K562 (cell line): ENCODE measurements around the gene CNKSR1. TPM values are rescaled to one million over a fixed set of nuclear protein-coding genes. Genes with fewer than 3 reads are reported as not detected.

Source experiments
- CBX1 ChIP-seq: sonication (generic); IDR thresholded peaks from 2 replicates; pipeline ENCODE4 v1.6.1; 2016; ENCODE audit warnings: antibody characterized with exemption, low read depth, mild to moderate bottlenecking
- ETV6 ChIP-seq, 3 experiments: fragments of 150-350 bp in 1 of 3; sonication (generic) in 1 of 3; formaldehyde crosslinking in 1 of 3; IDR thresholded peaks; 2 replicates each; pipeline versions ENCODE4 v1.6.1 to v1.8.0; 2014 to 2022; ENCODE audit warnings: borderline replicate concordance in 2 of 3, low read depth in 2 of 3, antibody characterized with exemption in 1 of 3, low read length in 1 of 3, mild to moderate bottlenecking in 1 of 3, missing genetic modification reagents in 1 of 3
- MTA2 ChIP-seq: fragments of 450-650 bp; IDR thresholded peaks from 2 replicates; pipeline ENCODE4 v1.6.1; 2016; ENCODE audit warnings: low read depth
- RFX5 ChIP-seq: IDR thresholded peaks from 2 replicates; pipeline ENCODE4 v1.6.1; 2011; ENCODE audit warnings: low read depth, mild to moderate bottlenecking, improper control_type of control experiment, low read length
- SMAD3 ChIP-seq: fragments of 450-650 bp; formaldehyde crosslinking; conservative IDR thresholded peaks from 2 replicates; pipeline ENCODE4 v1.4.0; 2020; ENCODE audit warnings: mild to moderate bottlenecking
- polyA plus RNA-seq, 8 experiments: library from polyadenylated mRNA; depleted of rRNA in 4 of 8; stranded (reverse) in 5 of 8; unstranded in 3 of 8; fragments of >200 nt; fragmentation: Nextera tagmentation in 2 of 8; fragmentation: Illumina TruSeq in 1 of 8; extraction: Ambion mirVana in 2 of 8; extraction: Trizol in 1 of 8; gene quantifications; 2 replicates each; pipeline versions ENCODE4 v1.2.1 to v1.2.3, GENCODE V29; 2011 to 2014; ENCODE audit warnings: inconsistent platforms in 1 of 8, missing spikeins in 1 of 8
- total RNA-seq, 7 experiments: library from RNA; depleted of rRNA in 6 of 7; stranded (reverse); fragments of >200 nt in 6 of 7; fragmentation: Illumina TruSeq in 2 of 7; extraction: Trizol in 2 of 7; gene quantifications; 2 replicates each; pipeline versions ENCODE4 v1.2.1 to v1.2.3, GENCODE V29; 2011 to 2021; ENCODE audit warnings: low replicate concordance in 1 of 7
- TF ChIP-seq, protein P1 (sequence below): fragments of 200-800 bp; sonication (Bioruptor generic); IDR thresholded peaks from 2 replicates; pipeline ENCODE4 v1.6.1; 2016; ENCODE audit warnings: missing genetic modification characterization, missing compliant biosample characterization

The CNKSR1 gene
- total and polyA plus RNA-seq, 9 of the 15 experiments (the other 6 are each of a cell fraction or from before 2014, with no cell fraction given): 0.03 to 2.8 (median 1.1) TPM

DNA sequence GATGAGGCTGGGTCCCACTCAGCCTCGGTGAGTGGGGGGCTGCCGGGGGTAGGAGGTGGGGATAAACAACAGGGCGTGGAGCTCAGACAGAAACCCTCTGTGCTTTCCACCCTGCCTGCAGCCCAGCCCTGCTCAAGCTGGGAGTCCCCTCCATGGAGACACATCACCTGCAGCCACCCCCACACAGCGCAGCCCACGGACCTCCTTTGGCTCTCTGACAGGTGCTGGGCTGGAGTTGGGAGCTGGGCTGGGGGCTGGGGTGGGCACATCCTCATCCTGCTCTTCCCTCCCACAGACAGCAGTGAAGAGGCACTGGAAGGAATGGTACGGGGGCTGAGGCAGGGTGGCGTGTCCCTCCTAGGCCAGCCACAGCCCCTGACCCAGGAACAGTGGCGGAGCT lies 11.2 kb downstream of the CNKSR1 start (continued):
- TF ChIP-seq, protein P1, sequence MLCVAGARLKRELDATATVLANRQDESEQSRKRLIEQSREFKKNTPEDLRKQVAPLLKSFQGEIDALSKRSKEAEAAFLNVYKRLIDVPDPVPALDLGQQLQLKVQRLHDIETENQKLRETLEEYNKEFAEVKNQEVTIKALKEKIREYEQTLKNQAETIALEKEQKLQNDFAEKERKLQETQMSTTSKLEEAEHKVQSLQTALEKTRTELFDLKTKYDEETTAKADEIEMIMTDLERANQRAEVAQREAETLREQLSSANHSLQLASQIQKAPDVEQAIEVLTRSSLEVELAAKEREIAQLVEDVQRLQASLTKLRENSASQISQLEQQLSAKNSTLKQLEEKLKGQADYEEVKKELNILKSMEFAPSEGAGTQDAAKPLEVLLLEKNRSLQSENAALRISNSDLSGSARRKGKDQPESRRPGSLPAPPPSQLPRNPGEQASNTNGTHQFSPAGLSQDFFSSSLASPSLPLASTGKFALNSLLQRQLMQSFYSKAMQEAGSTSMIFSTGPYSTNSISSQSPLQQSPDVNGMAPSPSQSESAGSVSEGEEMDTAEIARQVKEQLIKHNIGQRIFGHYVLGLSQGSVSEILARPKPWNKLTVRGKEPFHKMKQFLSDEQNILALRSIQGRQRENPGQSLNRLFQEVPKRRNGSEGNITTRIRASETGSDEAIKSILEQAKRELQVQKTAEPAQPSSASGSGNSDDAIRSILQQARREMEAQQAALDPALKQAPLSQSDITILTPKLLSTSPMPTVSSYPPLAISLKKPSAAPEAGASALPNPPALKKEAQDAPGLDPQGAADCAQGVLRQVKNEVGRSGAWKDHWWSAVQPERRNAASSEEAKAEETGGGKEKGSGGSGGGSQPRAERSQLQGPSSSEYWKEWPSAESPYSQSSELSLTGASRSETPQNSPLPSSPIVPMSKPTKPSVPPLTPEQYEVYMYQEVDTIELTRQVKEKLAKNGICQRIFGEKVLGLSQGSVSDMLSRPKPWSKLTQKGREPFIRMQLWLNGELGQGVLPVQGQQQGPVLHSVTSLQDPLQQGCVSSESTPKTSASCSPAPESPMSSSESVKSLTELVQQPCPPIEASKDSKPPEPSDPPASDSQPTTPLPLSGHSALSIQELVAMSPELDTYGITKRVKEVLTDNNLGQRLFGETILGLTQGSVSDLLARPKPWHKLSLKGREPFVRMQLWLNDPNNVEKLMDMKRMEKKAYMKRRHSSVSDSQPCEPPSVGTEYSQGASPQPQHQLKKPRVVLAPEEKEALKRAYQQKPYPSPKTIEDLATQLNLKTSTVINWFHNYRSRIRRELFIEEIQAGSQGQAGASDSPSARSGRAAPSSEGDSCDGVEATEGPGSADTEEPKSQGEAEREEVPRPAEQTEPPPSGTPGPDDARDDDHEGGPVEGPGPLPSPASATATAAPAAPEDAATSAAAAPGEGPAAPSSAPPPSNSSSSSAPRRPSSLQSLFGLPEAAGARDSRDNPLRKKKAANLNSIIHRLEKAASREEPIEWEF: no peak
- no peak for TF ChIP-seq RFX5
- no peak for TF ChIP-seq SMAD3 (CRISPR knock-in tag)
- no peak for TF ChIP-seq ETV6 (IDR thresholded peaks at IDR 0.05; ENCODE audit: borderline replicate concordance in 1 of 2, low read depth in 2 of 2, low read length in 1 of 2)
- TF ChIP-seq ETV6 (CRISPR knock-in tag; IDR thresholded peaks at IDR 0.05; ENCODE audit: borderline replicate concordance): no peak
- TF ChIP-seq CBX1: no peak
- no peak for TF ChIP-seq MTA2
- TF ChIP-seq, all 486 proteins: peak for 0
